ENCODE measurements around the gene MTHFS.
A peak's percentile ranks its signal among the peaks of the same experiment; 100 is the strongest.
"Not testable (repeated sequence)": the region's sequence is repeated elsewhere in the genome, so short reads cannot be mapped to it uniquely, and the experiment has no call there.

MTHFS gene

GRCh38 chr15:79896634-79897379, at the start of gene MTHFS:
Gene MTHFS, minus strand, starts transcription at chr15:79897014. Its CDS starts 26 bp downstream, at chr15:79896988.
- peak; percentile 67 to 86 (median 75) for DNase-seq

DNA sequence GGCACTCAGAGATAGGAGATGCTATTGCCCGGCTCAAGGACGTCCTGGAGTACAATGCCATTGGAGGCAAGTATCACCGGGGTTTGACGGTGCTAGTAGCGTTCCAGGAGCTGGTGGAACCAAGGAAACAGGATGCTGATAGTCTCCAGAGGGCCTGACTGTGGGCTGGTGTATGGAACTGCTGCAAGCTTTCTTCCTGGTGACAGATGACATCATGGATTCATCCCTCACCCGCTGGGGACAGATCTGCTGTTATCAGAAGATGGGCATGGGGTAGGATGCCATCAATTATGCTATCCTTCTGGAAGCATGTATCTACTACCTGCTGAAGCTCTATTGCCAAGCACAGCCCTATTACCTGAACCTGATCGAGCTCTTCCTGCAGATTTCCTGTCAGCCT, 47.8 kb upstream of the MTHFS start:
- DNase-seq, result no peak

GRCh38 chr15:79943820-79944219, 47.0 kb upstream of the MTHFS start:
- peak in 2 of 3 donors; percentile 66 to 76 for DNase-seq

- peak; percentile 54 to 90 (median 72) for DNase-seq
These were observed 46.1 kb upstream of the MTHFS start for GRCh38 chr15:79942741-79943481.

DNA sequence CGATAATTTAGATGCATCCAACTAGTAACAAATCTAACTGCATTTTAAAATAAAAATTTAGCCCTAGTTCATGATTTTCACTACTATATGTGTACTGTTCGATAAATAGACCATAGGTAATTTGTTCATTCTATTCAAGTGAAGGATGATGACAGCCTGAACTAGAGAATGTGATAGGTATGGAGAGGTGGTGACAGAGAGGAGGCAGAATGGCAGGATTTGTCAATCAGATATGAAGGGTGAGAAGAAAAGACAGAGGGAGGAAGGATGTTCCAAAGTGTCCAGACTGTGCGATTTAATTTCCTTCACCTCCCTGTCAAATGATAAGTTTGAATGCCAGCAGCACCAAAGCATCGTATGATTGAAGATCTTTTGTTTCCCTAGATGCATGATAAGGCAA, 42.6 kb upstream of the MTHFS start:
- DNase-seq, result no peak

DNA sequence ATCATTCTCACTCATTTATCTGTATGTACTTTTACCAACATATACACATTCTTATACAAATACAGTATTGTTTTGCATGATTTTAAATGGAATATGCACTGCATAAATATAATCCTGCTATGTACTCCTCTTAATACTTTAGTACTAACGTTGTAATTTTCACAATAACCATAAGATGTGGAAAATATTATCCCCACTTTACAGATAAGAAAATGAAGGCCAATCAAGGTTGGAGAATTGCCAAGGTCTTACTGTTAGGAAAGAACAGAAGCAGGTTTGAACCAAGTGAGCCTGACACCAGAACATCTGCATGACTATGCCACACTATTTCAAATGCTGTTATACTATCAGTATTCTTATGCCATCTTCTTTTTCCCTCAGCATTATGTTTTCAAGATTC, 41.3 kb upstream of the MTHFS start:
- DNase-seq, result no peak

- DNase-seq, result not testable (repeated sequence)
These were observed 38.9 kb upstream of the MTHFS start for GRCh38 chr15:79935556-79936201.

GRCh38 chr15:79933231-79933630, 36.4 kb upstream of the MTHFS start:
- DNase-seq, result no peak

DNA sequence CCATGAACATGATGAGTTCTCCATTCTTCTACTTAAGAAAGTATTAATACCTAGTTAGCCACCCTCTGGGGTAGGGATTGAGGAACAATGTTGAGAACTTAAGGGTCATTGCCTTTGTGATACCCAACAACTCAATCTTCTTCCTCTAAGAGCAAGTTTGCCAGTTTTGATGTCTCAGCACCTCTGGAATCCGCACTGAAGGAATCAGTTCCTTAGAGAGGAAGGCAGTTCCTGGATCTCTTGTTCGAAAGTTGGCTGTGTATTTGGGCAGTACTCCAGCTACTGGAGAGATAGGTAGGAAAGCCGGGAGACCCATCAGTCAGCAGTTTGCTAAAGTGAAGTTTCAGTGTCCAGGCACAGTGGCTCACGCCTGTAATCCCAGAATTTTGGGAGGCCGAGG, 35.6 kb upstream of the MTHFS start:
- peak; percentile 41 to 58 (median 58) for DNase-seq

DNA sequence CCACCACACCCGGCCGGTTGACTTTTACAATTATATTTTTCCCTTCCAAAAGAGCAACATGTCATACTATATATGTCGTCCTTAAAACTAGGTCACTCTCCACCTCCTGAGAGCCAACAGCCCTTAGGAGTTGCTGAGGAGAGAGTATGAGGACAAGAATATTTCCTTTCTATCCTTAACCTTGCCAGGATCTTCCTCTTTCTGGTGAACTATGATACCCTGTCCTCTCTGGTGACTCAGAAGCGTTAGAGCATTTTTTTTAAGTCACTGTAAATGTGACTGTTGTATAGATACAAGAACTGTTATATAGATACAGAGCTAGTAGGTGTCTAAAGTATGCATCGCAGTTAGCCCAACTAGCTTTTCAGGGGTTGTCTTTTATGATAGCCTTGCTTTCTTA, 33.7 kb upstream of the MTHFS start:
- DNase-seq, result peak; percentile 60 to 84 (median 80)

DNA sequence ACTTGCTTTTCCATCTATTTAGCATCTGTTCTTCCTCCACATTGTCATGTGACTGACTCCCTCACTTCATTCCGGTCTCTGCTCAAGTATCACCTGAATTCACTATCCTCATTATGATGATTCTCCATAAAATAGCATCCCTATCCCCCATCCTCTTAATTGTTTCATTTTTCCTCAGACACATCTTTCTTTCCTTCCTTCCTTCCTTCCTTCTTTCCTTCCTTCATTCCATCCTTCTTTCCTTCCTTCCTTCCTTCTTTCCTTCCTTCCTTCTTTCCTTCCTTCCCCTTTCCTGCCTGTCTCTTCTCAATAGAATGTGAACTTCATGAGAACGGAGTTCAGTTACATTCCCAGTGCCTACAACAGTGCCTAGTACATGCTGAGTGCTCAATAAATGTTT, 32.6 kb upstream of the MTHFS start:
- no peak for DNase-seq

- not testable (repeated sequence) for DNase-seq
These were observed 29.3 kb upstream of the MTHFS start for GRCh38 chr15:79926116-79926515.

- no peak for DNase-seq
These were observed 27.6 kb upstream of the MTHFS start for GRCh38 chr15:79924379-79924778.

- DNase-seq, result peak; percentile 93 to 97 (median 94)
These were observed 26.8 kb upstream of the MTHFS start for GRCh38 chr15:79923515-79924169.

DNA sequence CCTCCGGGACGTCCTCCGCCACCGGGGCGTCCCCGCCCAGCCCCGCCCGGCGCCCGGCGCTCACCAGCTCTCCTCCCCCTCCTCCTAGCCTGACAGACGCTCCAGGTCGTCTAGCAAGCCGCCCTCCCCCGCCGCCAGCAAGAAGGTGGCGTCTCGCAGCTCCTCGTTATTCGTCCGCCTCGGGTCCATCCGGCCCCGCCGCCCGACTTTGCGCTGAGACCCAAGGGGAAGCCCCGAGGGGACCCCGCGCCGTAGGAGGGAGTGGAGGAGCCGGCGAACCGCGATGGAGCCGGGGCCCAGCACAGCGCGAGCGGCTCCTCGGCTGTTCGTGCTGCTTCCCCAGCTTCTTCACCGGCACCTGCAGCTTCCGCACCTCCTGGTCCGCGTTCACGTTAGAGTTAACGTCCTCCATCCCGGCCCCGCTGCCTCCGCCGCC, 26.3 kb upstream of the MTHFS start:
- DNase-seq, result peak; percentile 57 to 85 (median 66)

DNA sequence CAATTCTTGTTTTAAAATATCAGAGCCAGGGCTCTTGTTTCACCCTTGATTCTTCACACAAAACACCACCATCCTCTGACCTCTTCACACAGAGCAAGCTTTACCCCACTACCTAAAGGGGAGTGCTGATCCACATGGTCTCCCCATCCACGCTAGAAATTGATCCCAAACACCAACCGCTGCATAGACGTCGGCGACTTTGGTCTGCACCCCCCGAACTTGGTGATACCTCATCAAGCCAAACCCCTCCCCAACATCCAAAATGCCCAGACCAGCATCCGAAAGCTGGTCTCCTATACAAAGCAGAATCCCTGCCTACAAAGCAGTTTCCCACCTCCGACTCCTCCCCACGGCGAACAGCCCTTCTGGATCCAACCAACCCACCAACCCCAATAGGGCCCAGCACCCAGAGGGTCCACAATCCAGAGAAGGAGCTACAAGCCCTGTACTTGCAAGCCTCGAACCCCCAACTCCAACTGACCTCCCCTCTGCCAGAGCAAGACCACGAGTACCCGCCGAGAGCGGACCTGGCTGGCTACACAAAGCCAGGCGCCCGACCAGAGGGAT, 25.8 kb upstream of the MTHFS start:
- no peak for DNase-seq

DNA sequence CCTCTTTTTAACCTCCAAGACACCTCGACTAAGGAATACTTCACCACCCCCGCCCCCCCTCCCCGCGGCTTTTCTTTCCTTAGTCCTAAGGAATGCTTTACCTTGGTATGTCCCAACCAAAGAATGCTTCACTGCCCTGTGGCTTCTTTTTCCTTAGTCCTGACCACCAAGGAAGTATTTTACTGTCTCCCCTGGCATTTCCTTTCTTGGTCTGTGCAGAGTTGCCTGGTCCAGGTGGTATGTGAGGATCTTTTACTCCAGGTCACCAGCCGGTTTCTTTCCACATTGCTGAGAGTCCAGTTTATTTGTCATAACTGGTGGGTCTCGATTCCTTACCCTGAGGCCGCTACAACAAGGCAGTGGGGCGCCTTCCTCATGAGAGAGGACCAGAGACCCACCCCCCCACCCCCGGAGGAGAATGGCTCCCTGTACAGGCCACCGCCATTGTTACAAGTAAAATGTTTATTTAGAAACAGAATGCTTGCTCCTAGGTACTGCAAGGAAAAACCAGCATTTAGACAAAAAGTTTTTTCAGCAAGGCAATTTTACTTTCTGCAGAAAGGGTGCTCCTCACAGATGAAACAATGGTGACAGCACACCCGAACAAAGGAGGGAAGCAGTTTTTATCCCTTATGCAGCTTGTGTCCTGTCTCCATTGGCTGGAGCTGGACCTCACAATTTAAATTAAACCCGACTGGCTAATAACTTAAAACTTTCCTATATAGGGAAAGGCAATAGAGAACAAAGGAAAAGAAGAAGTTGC, 23.1 kb upstream of the MTHFS start:
- no peak for DNase-seq

GRCh38 chr15:79919090-79919748, 22.4 kb upstream of the MTHFS start:
- no peak for DNase-seq

DNA sequence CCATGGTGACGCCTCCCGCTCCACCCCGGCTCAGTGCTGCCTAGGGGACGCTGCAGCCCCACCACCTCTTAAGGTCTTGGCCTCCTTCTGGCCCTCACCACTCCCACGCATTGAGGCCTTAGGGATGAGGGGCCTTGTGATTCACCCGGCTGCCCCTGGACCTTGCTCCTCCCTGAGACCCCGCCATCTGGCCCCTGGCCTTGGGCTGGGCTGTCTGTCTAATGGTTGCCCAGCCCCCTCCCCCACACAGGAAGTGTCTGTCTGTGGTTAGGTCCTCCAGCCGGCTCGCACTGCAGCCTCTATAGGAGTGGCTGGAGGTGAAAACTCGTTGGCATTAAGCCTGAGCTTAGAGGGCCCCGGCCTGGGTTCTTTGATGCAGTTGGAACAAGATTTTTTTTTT, 21.5 kb upstream of the MTHFS start:
- DNase-seq, result no peak

DNA sequence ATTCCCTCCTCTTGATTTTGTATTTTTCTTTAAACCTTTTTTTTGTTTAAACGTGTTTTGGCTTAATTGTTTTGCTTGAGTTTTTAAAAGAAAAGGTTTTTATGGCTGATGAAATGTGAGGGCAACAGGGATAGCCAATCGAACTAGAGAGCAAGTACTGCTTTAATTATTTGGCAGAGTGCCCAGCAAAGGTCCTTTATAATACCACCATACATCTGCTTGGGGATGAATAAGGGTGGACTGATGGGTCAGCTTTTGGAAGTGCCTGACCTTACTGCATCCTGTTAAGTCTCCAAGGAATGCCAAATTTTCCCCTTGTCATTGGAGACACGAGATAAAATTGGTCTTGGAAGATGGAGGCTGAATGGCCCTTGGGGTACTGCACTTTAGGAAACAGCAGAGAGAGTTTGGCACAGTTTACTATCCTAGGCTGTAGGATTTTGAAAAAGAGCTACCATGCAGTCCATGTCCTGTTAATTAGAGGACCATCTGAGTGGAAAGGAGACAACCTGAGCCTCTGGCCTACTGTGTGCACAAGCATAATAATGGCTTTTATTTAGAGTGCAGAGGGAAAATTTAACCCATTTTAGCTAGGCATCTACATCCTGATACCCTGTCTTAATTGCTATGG, 19.8 kb upstream of the MTHFS start:
- no peak for DNase-seq

All from suppressor macrophage treated with lipopolysaccharide for 1 hour (primary cell).